Myocyte (in vitro differentiated cells): Measurements from ENCODE around the gene XCR1. TPM values are rescaled to one million over a fixed set of nuclear protein-coding genes. Genes with fewer than 3 reads are reported as not detected.

Source experiments
- DNase-seq: peaks from one replicate; pipeline ENCODE4 v3.0.0-alpha.2; 2012; ENCODE audit warnings: low read depth
- total RNA-seq: library from RNA; depleted of rRNA; stranded (reverse); fragments of >200 nt; gene quantifications from 2 replicates; pipeline ENCODE4 v1.2.3, GENCODE V29; 2014

The XCR1 gene
- total RNA-seq, 1 donor from 2014 or later, result not detected

GRCh38 chr3:45984331-45985312 lies 42.7 kb downstream of the XCR1 start:
- DNase-seq, result peak; percentile 68

DNA sequence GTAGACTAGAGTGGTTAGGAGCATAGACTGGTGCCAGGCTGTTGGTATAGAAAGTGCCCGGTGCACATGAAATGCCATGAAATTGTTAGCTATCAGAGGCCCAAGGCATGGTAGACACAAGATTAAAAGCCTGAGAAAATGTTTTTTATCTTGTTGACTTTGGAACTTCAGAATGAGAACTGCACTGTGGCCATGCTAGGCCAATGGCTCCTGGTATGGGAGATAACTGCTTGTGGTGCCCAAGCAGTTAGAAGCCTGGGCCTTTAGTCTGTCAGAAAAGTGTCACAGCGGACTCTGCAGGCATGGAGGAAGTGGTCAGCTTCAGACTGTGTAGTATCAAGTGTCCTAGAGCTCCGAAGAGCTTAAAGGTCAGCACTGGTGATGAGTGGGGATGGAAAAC lies 43.5 kb downstream of the XCR1 start:
- DNase-seq, result peak; percentile 47

DNA sequence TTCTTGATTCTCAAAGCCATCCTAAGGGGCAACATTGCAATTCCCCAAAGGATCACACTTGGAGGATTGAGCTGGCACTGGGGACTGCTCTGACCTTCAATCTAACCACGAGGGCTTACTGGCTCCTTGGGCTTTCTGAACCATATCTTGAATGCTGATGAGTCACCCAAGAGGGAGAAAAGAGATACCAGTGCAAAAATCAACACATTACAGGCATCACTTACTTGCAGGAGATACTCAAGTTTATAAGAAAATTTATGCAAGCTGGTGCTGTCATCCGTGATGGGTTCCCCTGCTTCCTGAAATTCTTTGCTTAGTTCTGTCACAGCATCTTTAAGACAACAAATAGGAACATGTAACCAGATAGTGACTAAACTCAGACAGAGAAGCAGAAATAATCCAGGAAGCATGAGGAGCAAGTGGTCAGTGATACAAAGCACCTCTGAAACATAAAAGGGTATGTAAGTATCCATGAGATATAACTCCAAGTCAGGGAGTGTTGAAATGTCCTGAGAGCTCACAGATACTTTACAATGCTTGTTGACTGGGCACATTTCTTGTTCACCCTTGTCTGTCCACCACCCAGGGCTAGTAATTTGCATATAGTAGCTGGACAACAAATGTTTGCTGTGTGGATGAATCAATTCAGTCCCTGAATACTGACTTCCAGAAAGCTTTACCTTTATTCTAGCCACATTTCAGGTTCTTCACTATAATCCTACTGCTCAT lies 45.8 kb downstream of the XCR1 start:
- no peak for DNase-seq

DNA sequence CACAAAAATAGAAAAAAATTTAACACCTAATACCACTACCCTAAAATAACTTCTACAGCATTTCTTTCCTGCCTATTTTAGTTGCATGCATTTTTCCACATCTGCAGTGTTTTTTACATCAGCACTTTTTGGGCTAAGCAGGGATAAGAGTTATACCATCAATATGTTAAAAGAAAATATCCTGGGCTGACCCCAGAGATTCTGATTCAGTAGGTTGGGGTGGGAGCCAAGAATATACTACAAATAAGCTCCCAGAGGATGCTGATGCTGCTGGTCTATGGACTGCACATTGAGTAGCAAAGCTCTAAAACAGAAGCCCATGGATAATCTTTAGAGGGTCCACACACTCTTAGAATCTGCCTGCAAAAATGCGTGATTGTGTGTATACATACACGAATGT lies 46.5 kb downstream of the XCR1 start:
- no peak for DNase-seq

DNA sequence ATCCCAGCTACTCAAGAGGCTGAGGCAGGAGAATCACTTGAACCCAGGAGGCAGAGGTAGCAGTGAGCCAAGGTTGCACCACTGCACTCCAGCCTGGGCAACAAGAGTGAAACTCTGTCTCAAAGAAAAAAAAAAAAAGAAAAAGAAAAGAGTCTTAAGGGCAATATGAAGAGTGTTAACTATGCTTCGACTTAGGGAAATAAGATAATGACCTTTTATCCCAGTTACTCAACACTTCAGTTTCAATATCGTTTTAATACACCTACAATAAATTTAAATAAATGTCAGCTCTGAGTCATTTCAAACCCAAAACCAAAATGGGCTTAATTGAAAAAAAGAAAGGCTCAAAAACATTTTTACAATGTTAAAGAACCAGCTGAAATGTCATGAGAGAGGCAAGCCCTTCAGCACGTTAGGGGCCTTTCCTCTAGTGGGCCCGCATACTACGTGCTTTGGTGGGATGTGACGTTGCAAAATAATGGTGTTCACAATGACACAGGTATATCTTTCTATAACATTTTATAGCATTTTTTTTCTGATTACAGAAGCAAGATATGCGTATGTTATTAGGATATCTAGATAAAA lies 47.0 kb downstream of the XCR1 start:
- DNase-seq, result no peak

GRCh38 chr3:45979378-45979777 lies 47.9 kb downstream of the XCR1 start:
- DNase-seq, result no peak

GRCh38 chr3:45978006-45978761 lies 49.1 kb downstream of the XCR1 start:
- peak; percentile 76 for DNase-seq

DNA sequence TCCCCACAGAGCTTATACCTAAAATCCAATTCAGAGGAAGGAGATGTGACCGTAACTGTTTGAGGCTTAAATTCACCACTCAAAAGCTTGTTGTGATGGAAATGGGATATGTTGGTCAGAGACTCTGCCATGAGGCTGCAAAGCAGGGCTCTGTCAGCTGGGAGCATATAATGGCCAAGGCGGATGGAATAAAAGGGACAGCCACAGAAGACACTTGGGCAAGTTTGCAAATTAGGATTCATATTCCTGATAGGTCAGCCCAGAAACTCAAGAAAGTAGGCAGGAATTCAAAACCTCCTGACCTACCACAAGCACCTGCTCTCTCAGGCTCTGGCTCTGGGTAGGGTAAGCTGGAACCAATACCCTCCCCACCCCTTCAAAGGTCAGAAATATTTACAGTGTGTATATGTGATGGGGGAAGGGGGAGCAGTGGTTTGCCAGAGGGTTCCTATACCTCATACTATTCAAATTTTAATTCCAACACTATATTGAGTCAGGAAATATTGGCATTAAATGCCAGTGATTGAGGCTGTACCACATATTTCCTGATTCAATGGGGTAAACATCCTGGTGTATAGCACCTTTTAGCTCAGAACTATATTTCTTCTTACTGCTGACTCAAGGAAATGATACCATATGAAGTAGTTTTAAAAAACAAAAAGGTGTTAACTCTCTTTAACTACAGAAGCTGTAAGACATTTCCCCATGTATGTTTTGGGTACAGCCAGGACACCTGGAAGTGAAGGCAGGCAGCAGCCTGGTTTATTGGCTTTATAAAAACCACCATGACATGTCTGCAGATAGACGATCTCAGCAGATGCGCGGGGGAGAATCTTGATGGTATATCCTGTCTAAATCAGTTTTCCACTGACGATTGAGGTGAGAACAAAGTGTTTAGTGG lies 50.8 kb downstream of the XCR1 start:
- peak; percentile 51 for DNase-seq

DNA sequence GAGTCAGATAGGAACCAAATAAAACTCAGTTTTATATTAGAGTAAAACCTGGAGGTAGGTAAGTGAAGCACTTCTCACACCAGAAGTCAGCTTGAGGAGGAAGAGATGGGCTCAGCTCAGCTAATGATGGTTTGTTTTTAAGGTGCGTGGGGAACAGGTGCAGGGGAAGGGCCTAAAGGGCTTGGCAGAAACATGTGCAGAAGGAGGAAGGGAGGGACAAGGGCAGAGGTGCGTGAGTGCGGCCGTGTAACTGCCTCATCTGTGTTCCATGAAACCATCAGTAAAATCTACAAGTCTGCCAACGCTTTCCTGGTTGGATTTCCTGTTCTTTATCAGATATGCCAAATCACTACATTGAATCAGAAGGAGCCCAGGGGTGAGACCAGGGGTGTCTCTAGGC lies 51.6 kb downstream of the XCR1 start:
- no peak for DNase-seq

- DNase-seq, result no peak
These were observed 52.6 kb downstream of the XCR1 start for GRCh38 chr3:45974686-45975085.

DNA sequence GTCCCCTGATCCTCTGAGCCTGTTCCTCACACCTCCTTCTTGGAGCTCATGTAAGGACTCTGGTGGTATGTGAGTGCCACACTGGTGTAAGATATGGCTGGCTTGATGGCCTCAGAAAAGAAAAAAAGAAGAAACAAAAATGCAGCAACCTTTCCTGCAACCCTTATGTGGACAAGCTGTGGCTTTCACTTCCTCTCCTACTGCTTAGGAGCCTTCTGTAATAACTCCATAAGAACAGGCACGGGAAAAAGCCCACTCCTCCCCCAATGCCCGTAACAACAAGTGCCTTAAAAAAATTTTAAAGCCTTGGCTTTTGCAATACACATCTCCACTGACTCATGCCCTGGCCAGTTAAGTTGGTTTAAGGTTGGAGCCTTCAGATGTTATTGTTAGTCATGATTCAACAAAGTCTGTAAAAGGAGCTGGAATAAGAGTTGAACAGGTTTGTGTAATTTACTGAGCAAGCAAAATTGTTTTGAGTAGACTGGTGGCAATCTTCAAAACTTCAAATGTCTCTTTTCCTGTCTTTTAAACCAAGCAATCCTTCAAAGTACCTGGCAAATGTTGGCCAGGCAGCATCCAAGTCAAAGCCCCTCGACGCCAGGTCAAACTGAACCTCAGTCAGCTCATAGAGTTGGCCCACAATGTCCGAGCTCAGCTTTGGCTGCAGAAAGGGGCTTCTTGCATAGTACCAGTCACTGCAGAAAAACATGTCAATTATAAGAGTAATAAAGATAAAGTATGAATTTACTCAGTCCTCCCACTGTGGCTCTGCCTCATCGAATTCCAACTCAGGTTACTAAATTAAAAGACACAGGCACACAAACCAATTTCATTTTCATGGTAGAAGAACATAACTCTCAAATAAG lies 54.5 kb downstream of the XCR1 start:
- peak; percentile 55 for DNase-seq

- no peak for DNase-seq
These were observed 57.3 kb downstream of the XCR1 start for GRCh38 chr3:45969953-45970352.

GRCh38 chr3:45969116-45969515 lies 58.2 kb downstream of the XCR1 start:
- no peak for DNase-seq

DNA sequence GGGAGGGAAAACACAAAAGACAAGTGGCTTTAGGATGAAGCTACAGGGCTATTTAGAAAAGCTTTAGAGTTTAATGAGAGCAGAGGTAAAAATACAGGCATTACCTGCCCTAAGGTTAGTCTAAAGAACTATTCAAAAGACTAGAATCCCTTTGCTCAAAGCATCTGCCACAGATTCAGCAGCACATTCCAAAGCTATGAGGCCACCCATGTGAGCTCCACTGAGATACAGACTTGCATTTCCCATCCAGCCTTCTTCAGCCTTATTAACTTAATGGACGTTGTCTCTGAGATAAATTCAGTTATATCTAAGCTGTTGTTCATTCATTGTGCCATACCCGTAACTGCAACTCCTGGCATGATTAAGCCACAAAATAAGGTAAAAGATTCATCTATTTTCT lies 58.6 kb downstream of the XCR1 start:
- peak; percentile 46 for DNase-seq

DNA sequence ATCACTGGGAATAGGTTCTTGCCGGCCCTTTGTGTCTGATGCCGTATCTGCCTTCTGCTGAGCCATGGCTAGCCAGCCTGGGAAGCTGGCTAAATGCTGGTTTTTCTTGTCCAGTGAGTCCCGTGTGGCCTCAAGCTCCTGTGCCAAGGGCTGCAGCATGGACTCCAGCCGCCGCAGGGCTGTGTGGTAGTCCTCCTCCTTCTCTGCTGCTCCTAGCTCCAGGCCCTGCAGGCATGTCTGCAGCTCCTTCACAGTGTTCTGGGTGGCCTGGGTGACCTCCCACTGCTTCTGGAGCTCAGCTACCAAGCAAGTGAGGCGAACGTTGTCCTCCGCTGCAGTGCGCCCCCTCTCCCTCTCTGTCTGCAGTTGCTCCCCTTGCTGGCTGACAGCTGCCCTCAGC lies 59.1 kb downstream of the XCR1 start:
- no peak for DNase-seq

GRCh38 chr3:45967724-45968123 lies 59.6 kb downstream of the XCR1 start:
- DNase-seq, result no peak
